CD4-positive, alpha-beta T cell (primary cell): ENCODE data around the gene DSC3. TPM values are rescaled to one million over a fixed set of nuclear protein-coding genes. Genes with fewer than 3 reads are reported as not detected.

Experiments used
- ATAC-seq: fragments of 200-7000 bp; cut with Tn5 transposase; one replicate; pipeline ENCODE4 v1.10.0; 2022; ENCODE audit warnings: mild to moderate bottlenecking; ENCODE audit not compliant: poor library complexity
- CTCF ChIA-PET: fragments of 350-600 bp; sonication (Branson Sonifier 250); formaldehyde crosslinking; loops from one replicate; lab custom pipeline; 2021; ENCODE audit warnings: antibody characterized with exemption, inconsistent platforms; lab: Charles Lee
- POLR2A ChIA-PET: fragments of 350-600 bp; sonication (Branson Sonifier 250); formaldehyde crosslinking; loops from one replicate; lab custom pipeline; 2021; ENCODE audit warnings: antibody characterized with exemption, inconsistent platforms; lab: Charles Lee
- DNase-seq, 14 experiments: peaks; one replicate each; pipeline ENCODE4 v3.0.0-alpha.2; 2013 to 2020; ENCODE audit warnings: mixed read lengths in 2 of 14
- H3K27ac ChIP-seq, 2 donors: one replicate each; pipeline versions ENCODE4 v1.5.1 to v1.7.0; 2013; ENCODE audit warnings: low read length in 2 of 2, low read depth in 1 of 2, mild to moderate bottlenecking in 1 of 2
- H3K27me3 ChIP-seq, 2 experiments: 1 replicate in 1 of 2; 2 replicates in 1 of 2; pipeline versions ENCODE4 v1.6.1 to v1.7.0; 2013; ENCODE audit warnings: low read length in 2 of 2, control low read depth in 1 of 2, mild to moderate bottlenecking in 1 of 2, moderate library complexity in 1 of 2; ENCODE audit not compliant: insufficient read depth in 2 of 2, control insufficient read depth in 1 of 2
- H3K36me3 ChIP-seq: one replicate; pipeline ENCODE4 v1.6.1; 2013; ENCODE audit warnings: low read length, control low read depth; ENCODE audit not compliant: insufficient read depth
- H3K4me1 ChIP-seq: one replicate; pipeline ENCODE4 v1.6.1; 2013; ENCODE audit warnings: low read length, control low read depth; ENCODE audit not compliant: insufficient read depth
- H3K4me3 ChIP-seq: one replicate; pipeline ENCODE4 v1.5.1; 2013; ENCODE audit warnings: mild to moderate bottlenecking, low read length, moderate library complexity
- H3K9me3 ChIP-seq, 2 experiments: 1 replicate in 1 of 2; 2 replicates in 1 of 2; pipeline versions ENCODE4 v1.6.1 to v1.7.0; 2013; ENCODE audit warnings: low read length in 2 of 2, mild to moderate bottlenecking in 2 of 2, control low read depth in 1 of 2, moderate library complexity in 1 of 2; ENCODE audit not compliant: control insufficient read depth in 1 of 2, insufficient read depth in 1 of 2
- H3K27ac Mint-ChIP-seq: one replicate; pipeline ENCODE4 v1.8.0; 2020; ENCODE audit warnings: mixed read lengths
- H3K27me3 Mint-ChIP-seq: one replicate; pipeline ENCODE4 v1.8.0; 2021; ENCODE audit warnings: mixed read lengths
- H3K36me3 Mint-ChIP-seq: one replicate; pipeline ENCODE4 v1.8.0; 2021; ENCODE audit warnings: low read depth, mixed read lengths
- H3K4me1 Mint-ChIP-seq: one replicate; pipeline ENCODE4 v1.8.0; 2021; ENCODE audit warnings: low read depth, mixed read lengths
- H3K4me3 Mint-ChIP-seq: one replicate; pipeline ENCODE4 v1.8.0; 2020; ENCODE audit warnings: mild to moderate bottlenecking, mixed read lengths
- H3K9me3 Mint-ChIP-seq: one replicate; pipeline ENCODE4 v1.8.0; 2020; ENCODE audit warnings: mixed read lengths
- intact Hi-C, 2 experiments: fragments of 100-400 bp; cut with DNase I in 1 of 2; cut with micrococcal nuclease in 1 of 2; formaldehyde crosslinking; loops; one replicate each; pipeline versions ENCODE4 v1.15.1 to v1.9.0; 2023 to 2025; cut with DNase I, micrococcal nuclease
- total RNA-seq, 174 experiments: library from RNA in 2 of 174; stranded (reverse) in 2 of 174; gene quantifications; one replicate each; pipeline ENCODE4 v1.2.3 and lab custom pipeline; 2021 to 2026
- TF ChIP-seq, protein P1 (sequence below): fragments of 200-600 bp; IDR thresholded peaks from one replicate; pipeline ENCODE4 v1.8.0; 2022; ENCODE audit warnings: antibody characterized with exemption, mild to moderate bottlenecking

Gene DSC3
- total RNA-seq, 2 experiments from 2014 or later, result not detected

DNA sequence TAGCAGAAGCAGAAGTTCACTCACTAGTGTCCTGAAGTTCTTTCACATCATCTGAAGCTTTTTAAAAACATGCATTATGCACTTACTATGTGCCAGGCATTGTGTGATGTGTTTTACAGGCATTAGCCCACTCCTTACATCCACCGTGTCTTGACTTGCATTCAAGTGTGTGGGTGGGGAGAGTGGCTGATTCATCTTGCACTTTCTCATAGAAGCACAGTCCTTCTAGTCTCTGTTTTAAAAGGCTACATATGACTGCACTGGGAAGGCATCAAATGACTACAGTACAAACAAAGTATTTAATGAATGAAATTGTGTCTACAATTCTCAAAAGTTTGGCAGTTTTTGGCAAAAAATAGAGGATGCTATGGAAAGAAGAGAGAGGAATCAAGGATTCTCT lies 21.6 kb upstream of the DSC3 start:
- Mint-ChIP-seq H3K4me1 (no peaks in the 10 kb centered on the region), H3K9me3 (peaks cover 4% of the 10 kb centered on the region), H3K27ac (no peak overlapping the region), H3K27me3 (no peaks in the 10 kb centered on the region), H3K4me3 (no peak overlapping the region), H3K36me3 (no peaks in the 10 kb centered on the region)
- POLR2A ChIA-PET, result no interaction called here
- TF ChIP-seq, protein P1, sequence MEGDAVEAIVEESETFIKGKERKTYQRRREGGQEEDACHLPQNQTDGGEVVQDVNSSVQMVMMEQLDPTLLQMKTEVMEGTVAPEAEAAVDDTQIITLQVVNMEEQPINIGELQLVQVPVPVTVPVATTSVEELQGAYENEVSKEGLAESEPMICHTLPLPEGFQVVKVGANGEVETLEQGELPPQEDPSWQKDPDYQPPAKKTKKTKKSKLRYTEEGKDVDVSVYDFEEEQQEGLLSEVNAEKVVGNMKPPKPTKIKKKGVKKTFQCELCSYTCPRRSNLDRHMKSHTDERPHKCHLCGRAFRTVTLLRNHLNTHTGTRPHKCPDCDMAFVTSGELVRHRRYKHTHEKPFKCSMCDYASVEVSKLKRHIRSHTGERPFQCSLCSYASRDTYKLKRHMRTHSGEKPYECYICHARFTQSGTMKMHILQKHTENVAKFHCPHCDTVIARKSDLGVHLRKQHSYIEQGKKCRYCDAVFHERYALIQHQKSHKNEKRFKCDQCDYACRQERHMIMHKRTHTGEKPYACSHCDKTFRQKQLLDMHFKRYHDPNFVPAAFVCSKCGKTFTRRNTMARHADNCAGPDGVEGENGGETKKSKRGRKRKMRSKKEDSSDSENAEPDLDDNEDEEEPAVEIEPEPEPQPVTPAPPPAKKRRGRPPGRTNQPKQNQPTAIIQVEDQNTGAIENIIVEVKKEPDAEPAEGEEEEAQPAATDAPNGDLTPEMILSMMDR, result no peak
- Histone ChIP-seq H3K27me3 (no peaks in the 10 kb centered on the region), H3K27ac (no peak overlapping the region), H3K36me3 (no peaks in the 10 kb centered on the region), H3K9me3 (no peaks in the 10 kb centered on the region), H3K4me3 (no peak overlapping the region), H3K4me1 (no peaks in the 10 kb centered on the region)
- ATAC-seq, result no peak
- no peak for DNase-seq
- CTCF ChIA-PET, result no interaction called here
- intact Hi-C loops, result no loop called here

DNA sequence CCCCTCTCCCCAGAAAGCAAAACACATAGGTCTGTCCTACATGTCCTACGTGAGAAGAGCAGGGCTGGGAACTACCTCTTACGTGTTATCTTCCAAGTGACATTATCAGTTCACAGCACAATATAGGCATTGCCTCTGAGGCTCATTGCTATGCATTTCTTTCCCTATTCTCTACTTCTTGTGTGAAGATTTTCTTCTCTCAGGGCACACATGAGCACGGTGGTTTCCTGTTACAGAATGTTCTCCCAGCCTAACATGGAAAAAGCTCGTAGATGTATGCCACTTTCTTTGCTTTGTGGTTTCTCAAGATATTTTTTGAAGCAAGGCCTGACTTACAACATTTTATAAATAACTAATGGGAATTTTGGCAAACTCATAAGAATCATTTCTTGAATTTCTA lies 19.4 kb upstream of the DSC3 start:
- H3K27ac ChIP-seq, result no peak overlapping the region
- Mint-ChIP-seq H3K27ac (no peak overlapping the region), H3K9me3 (peaks cover 4% of the 10 kb centered on the region), H3K4me3 (no peak overlapping the region), H3K27me3 (no peaks in the 10 kb centered on the region), H3K36me3 (no peaks in the 10 kb centered on the region), H3K4me1 (no peaks in the 10 kb centered on the region)
- intact Hi-C loops, result no loop called here
- H3K9me3 ChIP-seq, result no peaks in the 10 kb centered on the region
- H3K4me1 ChIP-seq, result no peaks in the 10 kb centered on the region
- H3K4me3 ChIP-seq, result no peak overlapping the region
- no peak for ATAC-seq
- POLR2A ChIA-PET, result no interaction called here
- H3K27me3 ChIP-seq, result no peaks in the 10 kb centered on the region
- TF ChIP-seq, protein P1, result no peak
- CTCF ChIA-PET, result no interaction called here
- H3K36me3 ChIP-seq, result no peaks in the 10 kb centered on the region
- DNase-seq, result no peak

DNA sequence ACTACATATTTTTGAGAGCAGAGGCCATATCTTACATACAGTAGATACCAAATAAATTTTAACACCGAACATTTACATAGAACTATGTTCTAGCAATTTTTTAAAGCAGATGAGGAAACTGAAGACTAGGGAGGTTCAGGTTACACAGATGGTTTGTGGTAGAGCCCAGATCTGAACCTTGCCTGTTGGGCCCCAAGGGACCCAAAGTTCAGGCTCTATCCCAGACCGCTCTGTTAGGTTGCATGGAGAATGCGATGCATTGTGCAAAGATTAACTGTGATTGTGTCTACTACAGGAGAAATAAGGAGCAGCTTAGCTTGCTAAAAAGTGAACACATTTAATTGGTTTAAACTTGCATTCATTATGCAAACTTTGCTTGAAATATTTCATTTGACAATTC lies 16.4 kb upstream of the DSC3 start:
- intact Hi-C loops, result no loop called here
- no peak overlapping the region for H3K27ac ChIP-seq
- ChIA-PET CTCF (no interaction called here), POLR2A (no interaction called here)
- H3K4me1 ChIP-seq, result no peaks in the 10 kb centered on the region
- no peaks in the 10 kb centered on the region for H3K36me3 ChIP-seq
- no peak overlapping the region for H3K27ac Mint-ChIP-seq
- H3K27me3 ChIP-seq, result no peaks in the 10 kb centered on the region
- H3K36me3 Mint-ChIP-seq, result no peaks in the 10 kb centered on the region
- H3K4me1 Mint-ChIP-seq, result no peaks in the 10 kb centered on the region
- H3K9me3 Mint-ChIP-seq, result no peaks in the 10 kb centered on the region
- no peak overlapping the region for H3K4me3 ChIP-seq
- no peaks in the 10 kb centered on the region for H3K27me3 Mint-ChIP-seq
- TF ChIP-seq, protein P1, result no peak
- no peak for ATAC-seq
- no peak for DNase-seq
- no peaks in the 10 kb centered on the region for H3K9me3 ChIP-seq
- H3K4me3 Mint-ChIP-seq, result no peak overlapping the region
